ENCODE measurements around the gene ACRV1. TPM values are rescaled to one million over a fixed set of nuclear protein-coding genes. Genes with fewer than 3 reads are reported as not detected.

ACRV1 gene
- total RNA-seq, 1 donor = not detected

DNA sequence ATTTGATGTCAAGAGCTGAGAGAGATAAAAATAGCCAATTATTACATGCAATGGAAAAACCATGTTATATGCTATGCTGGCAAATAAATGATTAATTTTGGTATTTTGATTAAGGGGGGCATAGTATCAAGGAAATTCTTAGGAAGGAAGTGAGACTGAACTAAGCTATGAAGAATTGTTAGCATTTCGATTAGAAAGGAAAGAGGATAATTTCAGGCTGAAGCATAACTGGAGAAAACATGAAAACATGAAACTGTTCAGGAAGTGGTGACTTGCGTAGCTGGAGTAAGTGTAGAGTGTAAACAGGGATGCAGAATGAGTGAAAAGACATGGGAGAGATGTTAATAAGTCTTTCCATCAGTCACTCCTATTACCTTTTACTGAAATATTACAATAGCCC is 6.4 kb downstream of the ACRV1 start:
- Histone ChIP-seq H3K4me2 (ENCODE audit: insufficient read depth, low read length) (no peak overlapping the region), H4K20me1 (ENCODE audit: insufficient read depth, low read length) (no peaks in the 10 kb centered on the region), H3K36me3 (ENCODE audit: insufficient read depth, low read length) (peaks cover 9% of the 10 kb centered on the region), H3K79me2 (ENCODE audit: insufficient read depth, low read length) (no peaks in the 10 kb centered on the region), H3K9me3 (ENCODE audit: low read depth, low read length) (no peaks in the 10 kb centered on the region), H3K27me3 (ENCODE audit: insufficient read depth, low read length) (no peaks in the 10 kb centered on the region), H2AFZ (ENCODE audit: low read length) (no peak overlapping the region), H3K27ac (ENCODE audit: low read depth, low read length) (no peak overlapping the region), H3K4me3 (ENCODE audit: insufficient read depth, low read length) (no peak overlapping the region), H3K4me1 (ENCODE audit: insufficient read depth, low read length) (no peaks in the 10 kb centered on the region)
- TF ChIP-seq, protein P1, sequence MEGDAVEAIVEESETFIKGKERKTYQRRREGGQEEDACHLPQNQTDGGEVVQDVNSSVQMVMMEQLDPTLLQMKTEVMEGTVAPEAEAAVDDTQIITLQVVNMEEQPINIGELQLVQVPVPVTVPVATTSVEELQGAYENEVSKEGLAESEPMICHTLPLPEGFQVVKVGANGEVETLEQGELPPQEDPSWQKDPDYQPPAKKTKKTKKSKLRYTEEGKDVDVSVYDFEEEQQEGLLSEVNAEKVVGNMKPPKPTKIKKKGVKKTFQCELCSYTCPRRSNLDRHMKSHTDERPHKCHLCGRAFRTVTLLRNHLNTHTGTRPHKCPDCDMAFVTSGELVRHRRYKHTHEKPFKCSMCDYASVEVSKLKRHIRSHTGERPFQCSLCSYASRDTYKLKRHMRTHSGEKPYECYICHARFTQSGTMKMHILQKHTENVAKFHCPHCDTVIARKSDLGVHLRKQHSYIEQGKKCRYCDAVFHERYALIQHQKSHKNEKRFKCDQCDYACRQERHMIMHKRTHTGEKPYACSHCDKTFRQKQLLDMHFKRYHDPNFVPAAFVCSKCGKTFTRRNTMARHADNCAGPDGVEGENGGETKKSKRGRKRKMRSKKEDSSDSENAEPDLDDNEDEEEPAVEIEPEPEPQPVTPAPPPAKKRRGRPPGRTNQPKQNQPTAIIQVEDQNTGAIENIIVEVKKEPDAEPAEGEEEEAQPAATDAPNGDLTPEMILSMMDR (IDR thresholded peaks at IDR 0.05; ENCODE audit: extremely low read depth, low read depth, low read length) = no peak
- DNase-seq (ENCODE audit: insufficient read length, low spot score, missing footprints) = no peak

DNA sequence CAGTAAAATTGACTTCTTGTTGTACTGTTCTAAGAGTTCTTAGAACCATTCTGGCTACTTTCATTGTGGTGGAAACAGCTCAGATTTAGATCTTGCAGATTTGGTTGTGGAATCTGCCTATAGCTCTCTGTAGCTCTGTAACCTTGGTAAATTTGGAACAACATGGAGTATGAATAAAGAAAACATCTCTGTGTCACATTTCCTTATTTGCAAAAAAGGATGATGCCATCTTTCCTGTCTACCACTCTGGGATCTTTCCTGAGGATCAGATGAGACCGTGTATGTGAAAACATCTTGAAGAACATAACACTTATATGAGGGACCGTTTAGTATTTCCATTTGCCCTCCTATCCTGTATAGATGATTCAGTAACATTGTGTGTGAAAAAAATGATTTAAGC is 9.1 kb downstream of the ACRV1 start:
- Histone ChIP-seq H3K4me3 (ENCODE audit: insufficient read depth, low read length) (no peak overlapping the region), H3K4me1 (ENCODE audit: insufficient read depth, low read length) (no peaks in the 10 kb centered on the region), H4K20me1 (ENCODE audit: insufficient read depth, low read length) (no peaks in the 10 kb centered on the region), H3K79me2 (ENCODE audit: insufficient read depth, low read length) (no peaks in the 10 kb centered on the region), H3K27ac (ENCODE audit: low read depth, low read length) (no peak overlapping the region), H3K36me3 (ENCODE audit: insufficient read depth, low read length) (no peaks in the 10 kb centered on the region), H3K27me3 (ENCODE audit: insufficient read depth, low read length) (no peaks in the 10 kb centered on the region), H2AFZ (ENCODE audit: low read length) (no peak overlapping the region), H3K9me3 (ENCODE audit: low read depth, low read length) (no peaks in the 10 kb centered on the region), H3K4me2 (ENCODE audit: insufficient read depth, low read length) (no peak overlapping the region)
- TF ChIP-seq, protein P1 (IDR thresholded peaks at IDR 0.05; ENCODE audit: extremely low read depth, low read depth, low read length) = no peak
- no peak for DNase-seq (ENCODE audit: insufficient read length, low spot score, missing footprints)

DNA sequence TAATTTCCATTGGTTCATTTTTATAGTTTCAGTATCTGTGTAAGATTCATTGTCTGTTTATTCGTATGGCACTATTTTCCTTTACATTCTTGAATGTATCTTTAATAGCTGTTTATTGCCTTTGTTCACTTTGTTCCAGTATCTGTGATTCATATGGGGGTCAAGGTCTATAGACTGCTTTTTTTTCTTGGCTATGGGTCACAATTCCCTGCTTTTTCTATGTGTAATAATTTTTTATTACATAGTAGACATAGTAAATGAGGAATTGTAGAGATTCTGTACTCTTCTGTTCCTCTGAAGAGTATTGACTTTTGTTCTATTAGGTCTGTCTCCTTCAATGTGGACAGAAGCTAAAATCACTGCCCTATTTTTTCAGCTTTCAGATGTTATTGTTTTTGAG is 10.5 kb downstream of the ACRV1 start:
- Histone ChIP-seq H3K4me1 (ENCODE audit: insufficient read depth, low read length) (no peaks in the 10 kb centered on the region), H2AFZ (ENCODE audit: low read length) (no peak overlapping the region), H3K4me2 (ENCODE audit: insufficient read depth, low read length) (no peak overlapping the region), H3K79me2 (ENCODE audit: insufficient read depth, low read length) (no peaks in the 10 kb centered on the region), H3K27me3 (ENCODE audit: insufficient read depth, low read length) (no peaks in the 10 kb centered on the region), H3K4me3 (ENCODE audit: insufficient read depth, low read length) (no peak overlapping the region), H4K20me1 (ENCODE audit: insufficient read depth, low read length) (no peaks in the 10 kb centered on the region), H3K9me3 (ENCODE audit: low read depth, low read length) (no peaks in the 10 kb centered on the region), H3K27ac (ENCODE audit: low read depth, low read length) (no peak overlapping the region), H3K36me3 (ENCODE audit: insufficient read depth, low read length) (no peaks in the 10 kb centered on the region)
- no peak for DNase-seq (ENCODE audit: insufficient read length, low spot score, missing footprints)
- TF ChIP-seq, protein P1 (IDR thresholded peaks at IDR 0.05; ENCODE audit: extremely low read depth, low read depth, low read length) = no peak

DNA sequence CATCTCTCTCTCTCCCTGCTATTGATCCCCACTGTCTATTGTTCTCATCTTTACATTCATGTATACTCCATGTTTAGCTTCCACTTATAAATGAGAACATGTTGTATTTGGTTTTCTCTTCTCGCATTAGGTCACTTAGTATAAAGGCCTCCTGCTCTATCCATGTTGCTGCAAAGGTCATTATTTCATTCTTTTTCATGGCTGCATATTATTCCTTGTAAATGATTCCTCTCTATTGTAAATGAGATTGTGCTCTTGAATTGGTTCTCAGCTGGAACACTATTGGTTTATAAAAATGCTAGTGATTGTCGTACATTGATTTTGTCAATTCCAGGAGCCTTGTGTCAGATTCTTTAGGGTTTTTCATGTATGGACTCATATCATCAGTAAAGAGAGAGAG is 13.5 kb downstream of the ACRV1 start:
- TF ChIP-seq, protein P1 (IDR thresholded peaks at IDR 0.05; ENCODE audit: extremely low read depth, low read depth, low read length) = no peak
- Histone ChIP-seq H3K27ac (ENCODE audit: low read depth, low read length) (no peak overlapping the region), H3K9me3 (ENCODE audit: low read depth, low read length) (no peaks in the 10 kb centered on the region), H3K79me2 (ENCODE audit: insufficient read depth, low read length) (no peaks in the 10 kb centered on the region), H2AFZ (ENCODE audit: low read length) (no peak overlapping the region), H3K4me1 (ENCODE audit: insufficient read depth, low read length) (no peaks in the 10 kb centered on the region), H3K36me3 (ENCODE audit: insufficient read depth, low read length) (no peaks in the 10 kb centered on the region), H3K4me3 (ENCODE audit: insufficient read depth, low read length) (no peak overlapping the region), H4K20me1 (ENCODE audit: insufficient read depth, low read length) (no peaks in the 10 kb centered on the region), H3K4me2 (ENCODE audit: insufficient read depth, low read length) (no peak overlapping the region), H3K27me3 (ENCODE audit: insufficient read depth, low read length) (no peaks in the 10 kb centered on the region)
- no peak for DNase-seq (ENCODE audit: insufficient read length, low spot score, missing footprints)

Measured in osteoblast (primary cell).